ENCODE results near the gene TENM4. TPM values are rescaled to one million over a fixed set of nuclear protein-coding genes. Genes with fewer than 3 reads are reported as not detected.

The TENM4 gene
- total and polyA plus RNA-seq, 2 of the 8 experiments (the other 6 are each of a cell fraction or from before 2014, with no cell fraction given), result 3.5 to 7.2 TPM

GRCh38 chr11:78952890-78953289, 487.9 kb downstream of the TENM4 start:
- Histone ChIP-seq H4K8ac (ENCODE audit: extremely low read depth, insufficient read depth, low read length) (no peak overlapping the region), H3K4me2 (ENCODE audit: insufficient read depth in 1 of 2, low read depth in 2 of 2, low read length in 2 of 2) (no peak overlapping the region), H2BK120ac (replicated peaks; ENCODE audit: low read depth, low read length) (no peak overlapping the region), H3K79me1 (ENCODE audit: low read depth, low read length) (no peaks in the 10 kb centered on the region), H3K4me1 (replicated peaks in 1 of 4; ENCODE audit: control insufficient read depth in 3 of 4, insufficient read depth in 4 of 4, low read length in 3 of 4) (peaks cover 0 to 9% (median 0%) of the 10 kb centered on the region in 4 experiments; a peak in 2 of 7 replicates), H2BK15ac (ENCODE audit: low read length) (no peak overlapping the region), H3K79me2 (ENCODE audit: control insufficient read depth in 1 of 2, insufficient read depth in 2 of 2, low read length in 2 of 2) (no peaks in the 10 kb centered on the region), H4K5ac (ENCODE audit: insufficient read length, low read depth, low read length) (no peak overlapping the region), H2BK20ac (ENCODE audit: low read length) (no peak overlapping the region), H3K18ac (ENCODE audit: extremely low read depth, low read length) (no peak overlapping the region), H2AK5ac (ENCODE audit: low read depth, low read length) (no peak overlapping the region), H4K20me1 (replicated peaks in 1 of 2; ENCODE audit: control insufficient read depth in 1 of 2, insufficient read depth in 2 of 2, low read length in 2 of 2) (peaks cover 0 to 3% of the 10 kb centered on the region in 2 experiments), H3K36me3 (ENCODE audit: control insufficient read depth in 2 of 4, insufficient read depth in 4 of 4, low read length in 3 of 4) (peaks cover 0 to 2% (median under 1%) of the 10 kb centered on the region in 4 experiments; a peak in 3 of 8 replicates), H3K4ac (replicated peaks; ENCODE audit: insufficient read length, low read depth, low read length) (no peak overlapping the region), H3K9me3 (ENCODE audit: insufficient read depth in 2 of 2, low read depth in 1 of 2, low read length in 1 of 2) (no peaks in the 10 kb centered on the region), H2BK5ac (ENCODE audit: low read depth, low read length) (no peak overlapping the region), H4K91ac (replicated peaks; ENCODE audit: insufficient read length, low read length) (no peak overlapping the region), H3K27ac (ENCODE audit: low read depth, low read length) (no peak overlapping the region), H2AFZ (ENCODE audit: low read length) (no peak overlapping the region), H3K14ac (ENCODE audit: insufficient read length) (no peak overlapping the region), H3K27me3 (replicated peaks in 1 of 4; ENCODE audit: control insufficient read depth in 3 of 4, extremely low read depth in 1 of 4, insufficient read depth in 3 of 4, low read length in 3 of 4) (no peaks in the 10 kb centered on the region), H3K23ac (ENCODE audit: insufficient read length) (no peak overlapping the region), H3K56ac (replicated peaks; ENCODE audit: insufficient read length, low read depth, low read length) (no peak overlapping the region), H3K9ac (replicated peaks in 1 of 4; ENCODE audit: extremely low read depth in 1 of 4, low read depth in 3 of 4, low read length in 3 of 4) (no peak overlapping the region), H3K4me3 (ENCODE audit: extremely low read depth in 1 of 4, insufficient read depth in 2 of 4, low read depth in 3 of 4, low read length in 4 of 4) (no peak overlapping the region), H3K23me2 (ENCODE audit: low read depth, low read length) (no peaks in the 10 kb centered on the region), H2BK12ac (ENCODE audit: low read depth, low read length) (no peak overlapping the region)
- ChIA-PET CTCF (ENCODE audit: partially characterized antibody) (interaction anchor here (0.6 to 3.3 kb wide), 8 partner anchors 8 to 304 kb away, joined by 3 to 21 read pairs (median 4); no protein-coding TSS in a partner anchor), POLR2A (ENCODE audit: partially characterized antibody) (interaction anchor here (1.1 kb wide), 1 partner anchor 123 kb away, joined by 4 read pairs; no protein-coding TSS in a partner anchor)
- DNase-seq (ENCODE audit: low read depth in 1 of 2, low spot score in 2 of 2) (no peak), FAIRE-seq (no peak)
- WGBS, 2 experiments (ENCODE audit: extremely low coverage in 1 of 2, insufficient coverage in 1 of 2, insufficient read length in 1 of 2, insufficient replicate concordance in 2 of 2, low coverage in 1 of 2, low lambda C conversion rate in 2 of 2, missing lambda C conversion rate in 1 of 2), result 72% methylated on average over 4 of the region's 4 CpGs; no CpG with 5 or more reads in 1 of the 2 experiments
- TF ChIP-seq TAF1 (IDR thresholded peaks at IDR 0.05; ENCODE audit: low read depth, low read length) (no peak), SP4 (IDR thresholded peaks at IDR 0.05; ENCODE audit: low read length) (no peak), CTCF (IDR thresholded peaks at IDR 0.05; ENCODE audit: control extremely low read depth in 1 of 3, insufficient read depth in 1 of 3, low read depth in 1 of 3, low read length in 3 of 3) (no peak), CBX5 (IDR thresholded peaks at IDR 0.05; ENCODE audit: low read depth, low read length) (no peak), GABPA (IDR thresholded peaks at IDR 0.05; ENCODE audit: borderline replicate concordance, insufficient read depth, low read length) (no peak), RAD21 (IDR thresholded peaks at IDR 0.05 in 1 of 2, conservative IDR thresholded peaks at IDR 0.05 in 1 of 2; ENCODE audit: low read depth in 2 of 2, low read length in 2 of 2) (no peak), NANOG (IDR thresholded peaks at IDR 0.05; ENCODE audit: insufficient read depth, low read depth, low read length, poor library complexity, severe bottlenecking) (no peak), FOSL1 (IDR thresholded peaks at IDR 0.05; ENCODE audit: insufficient read depth, low read depth, low read length) (no peak), HDAC6 (IDR thresholded peaks at IDR 0.05; ENCODE audit: low read depth, low read length) (no peak), TAF7 (optimal IDR thresholded peaks at IDR 0.05; ENCODE audit: borderline replicate concordance, low read depth, low read length) (no peak), JUND (IDR thresholded peaks at IDR 0.05; ENCODE audit: low read length) (no peak)
